Measurements from ENCODE around the gene EPS8.

DNA sequence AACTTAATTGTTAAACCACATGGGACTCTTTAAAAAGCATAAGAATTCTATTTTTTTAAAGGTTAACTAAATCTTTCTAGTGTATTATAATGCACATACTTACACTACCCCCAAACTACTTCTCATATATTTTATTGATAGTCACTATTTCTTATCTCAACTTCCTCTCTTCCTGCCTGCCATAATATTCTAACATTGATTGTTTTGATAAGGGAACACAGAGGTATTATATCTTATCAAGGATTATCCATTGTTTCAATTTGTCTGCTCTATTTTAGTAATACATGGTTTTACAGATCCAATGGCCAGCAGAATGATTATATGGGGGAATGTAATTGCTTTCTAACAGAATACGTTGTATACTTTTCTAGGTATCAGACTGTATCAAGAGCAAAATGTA, 98.9 kb downstream of the EPS8 start:
- TF ChIP-seq, protein P1, sequence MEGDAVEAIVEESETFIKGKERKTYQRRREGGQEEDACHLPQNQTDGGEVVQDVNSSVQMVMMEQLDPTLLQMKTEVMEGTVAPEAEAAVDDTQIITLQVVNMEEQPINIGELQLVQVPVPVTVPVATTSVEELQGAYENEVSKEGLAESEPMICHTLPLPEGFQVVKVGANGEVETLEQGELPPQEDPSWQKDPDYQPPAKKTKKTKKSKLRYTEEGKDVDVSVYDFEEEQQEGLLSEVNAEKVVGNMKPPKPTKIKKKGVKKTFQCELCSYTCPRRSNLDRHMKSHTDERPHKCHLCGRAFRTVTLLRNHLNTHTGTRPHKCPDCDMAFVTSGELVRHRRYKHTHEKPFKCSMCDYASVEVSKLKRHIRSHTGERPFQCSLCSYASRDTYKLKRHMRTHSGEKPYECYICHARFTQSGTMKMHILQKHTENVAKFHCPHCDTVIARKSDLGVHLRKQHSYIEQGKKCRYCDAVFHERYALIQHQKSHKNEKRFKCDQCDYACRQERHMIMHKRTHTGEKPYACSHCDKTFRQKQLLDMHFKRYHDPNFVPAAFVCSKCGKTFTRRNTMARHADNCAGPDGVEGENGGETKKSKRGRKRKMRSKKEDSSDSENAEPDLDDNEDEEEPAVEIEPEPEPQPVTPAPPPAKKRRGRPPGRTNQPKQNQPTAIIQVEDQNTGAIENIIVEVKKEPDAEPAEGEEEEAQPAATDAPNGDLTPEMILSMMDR (IDR thresholded peaks at IDR 0.05) = no peak
- TF ChIP-seq POLR2A (IDR thresholded peaks at IDR 0.05; ENCODE audit: low read depth) (no peak), EP300 (IDR thresholded peaks at IDR 0.05) (no peak)
